IMR-90 (cell line): Measurements from ENCODE around the gene IGF2BP3. TPM values are rescaled to one million over a fixed set of nuclear protein-coding genes. Genes with fewer than 3 reads are reported as not detected.
"Not testable (repeated sequence)": the region's sequence is repeated elsewhere in the genome, so short reads cannot be mapped to it uniquely, and the experiment has no call there.

Source experiments
- ATAC-seq: fragments of 200-7000 bp; cut with Tn5 transposase; 2 replicates; pipeline ENCODE4 v1.9.1; 2020; ENCODE audit warnings: low read depth, mild to moderate bottlenecking, moderate library complexity
- BruUV-seq: library from RNA; stranded (reverse); fragments of 400-500 nt; replicated peaks from 2 replicates; lab custom pipeline; 2021; lab: Mats Ljungman, UMichigan
- CTCF ChIA-PET: fragments of 300-600 bp; formaldehyde crosslinking; extraction: SDS; loops from one replicate; lab custom pipeline; 2021; ENCODE audit warnings: antibody characterized with exemption; lab: Yijun Ruan, JAX
- POLR2A ChIA-PET: fragments of 300-600 bp; sonication (Branson Sonifier 250); formaldehyde crosslinking; loops from one replicate; lab custom pipeline; 2022; ENCODE audit warnings: antibody characterized with exemption; ENCODE audit not compliant: unreplicated experiment; lab: Charles Lee
- DNase-seq: peaks from one replicate; pipeline ENCODE4 v3.0.0; 2013
- H2AFZ ChIP-seq: replicated peaks from 2 replicates; pipeline ENCODE3; 2013; ENCODE audit warnings: low read length, mild to moderate bottlenecking; ENCODE audit not compliant: poor library complexity
- H2AK5ac ChIP-seq: 2 replicates; pipeline ENCODE4 v1.6.1; 2013; ENCODE audit warnings: low read depth, low read length, inconsistent platforms
- H2AK9ac ChIP-seq: replicated peaks from 2 replicates; pipeline ENCODE3; 2013; ENCODE audit warnings: mild to moderate bottlenecking, low read depth, low read length, moderate library complexity; ENCODE audit not compliant: poor library complexity
- H2BK120ac ChIP-seq: 2 replicates; pipeline ENCODE4 v1.6.1; 2013; ENCODE audit warnings: low read depth, low read length, inconsistent platforms
- H2BK15ac ChIP-seq: 3 replicates; pipeline ENCODE4 v1.6.1; 2013; ENCODE audit warnings: low read depth, low read length, inconsistent platforms
- H2BK20ac ChIP-seq: 2 replicates; pipeline ENCODE4 v1.6.1; 2013; ENCODE audit warnings: low read depth, mild to moderate bottlenecking, inconsistent platforms, low read length, moderate library complexity
- H2BK5ac ChIP-seq: 2 replicates; pipeline ENCODE4 v1.6.1; 2013; ENCODE audit warnings: mild to moderate bottlenecking, low read depth, low read length, inconsistent platforms; ENCODE audit not compliant: poor library complexity, severe bottlenecking
- H3K14ac ChIP-seq: replicated peaks from 2 replicates; pipeline ENCODE4 v1.6.1; 2013; ENCODE audit warnings: low read depth, low read length, inconsistent platforms
- H3K18ac ChIP-seq: 2 replicates; pipeline ENCODE4 v1.6.1; 2013; ENCODE audit warnings: low read depth, low read length, control low read depth
- H3K23ac ChIP-seq: 2 replicates; pipeline ENCODE4 v1.6.1; 2013; ENCODE audit warnings: low read depth, low read length, inconsistent platforms
- H3K27ac ChIP-seq: 2 replicates; pipeline ENCODE4 v1.5.1; 2013; ENCODE audit warnings: mild to moderate bottlenecking, control low read depth, low read length; ENCODE audit not compliant: insufficient read depth
- H3K27me3 ChIP-seq: 2 replicates; pipeline ENCODE4 v1.6.1; 2013; ENCODE audit warnings: low read length; ENCODE audit not compliant: control insufficient read depth, insufficient read depth
- H3K36me3 ChIP-seq: 2 replicates; pipeline ENCODE4 v1.6.1; 2013; ENCODE audit warnings: low read length, mixed read lengths; ENCODE audit not compliant: control insufficient read depth, insufficient read depth
- H3K4ac ChIP-seq: 2 replicates; pipeline ENCODE4 v1.6.1; 2013; ENCODE audit warnings: low read depth, low read length, inconsistent platforms
- H3K4me1 ChIP-seq: 2 replicates; pipeline ENCODE4 v1.6.1; 2013; ENCODE audit warnings: low read length, mixed read lengths; ENCODE audit not compliant: control insufficient read depth, insufficient read depth
- H3K4me2 ChIP-seq: 2 replicates; pipeline ENCODE4 v1.6.1; 2013; ENCODE audit warnings: low read depth, mild to moderate bottlenecking, control low read depth, low read length, moderate library complexity
- H3K4me3 ChIP-seq: 2 replicates; pipeline ENCODE4 v1.5.1; 2013; ENCODE audit warnings: low read depth, mild to moderate bottlenecking, control low read depth, low read length, moderate library complexity; ENCODE audit not compliant: insufficient read depth
- H3K56ac ChIP-seq: 2 replicates; pipeline ENCODE4 v1.6.1; 2013; ENCODE audit warnings: low read length, inconsistent platforms; ENCODE audit not compliant: insufficient read depth; ENCODE audit errors: extremely low read depth
- H3K79me1 ChIP-seq, 2 experiments: 2 replicates each; pipeline ENCODE4 v1.6.1; 2013; ENCODE audit warnings: low read length in 2 of 2, inconsistent platforms in 1 of 2, low read depth in 1 of 2
- H3K9ac ChIP-seq: 2 replicates; pipeline ENCODE4 v1.6.1; 2013; ENCODE audit warnings: low read depth, low read length, control low read depth
- H3K9me1 ChIP-seq: 2 replicates; pipeline ENCODE4 v1.6.1; 2013; ENCODE audit warnings: low read length, inconsistent platforms; ENCODE audit not compliant: insufficient read depth
- H3K9me3 ChIP-seq: 2 replicates; pipeline ENCODE4 v1.6.1; 2013; ENCODE audit warnings: low read length; ENCODE audit not compliant: control insufficient read depth, insufficient read depth
- H4K20me1 ChIP-seq: 2 replicates; pipeline ENCODE4 v1.6.1; 2013; ENCODE audit warnings: low read length, inconsistent platforms; ENCODE audit not compliant: insufficient read depth
- H4K5ac ChIP-seq: 2 replicates; pipeline ENCODE4 v1.6.1; 2013; ENCODE audit warnings: mild to moderate bottlenecking, low read depth, low read length, control low read depth
- H4K8ac ChIP-seq, 2 experiments: 2 replicates each; pipeline ENCODE4 v1.6.1; 2013; ENCODE audit warnings: low read depth in 2 of 2, low read length in 2 of 2, control low read depth in 1 of 2, inconsistent platforms in 1 of 2
- H4K91ac ChIP-seq: 2 replicates; pipeline ENCODE4 v1.6.1; 2013; ENCODE audit warnings: low read depth, low read length, inconsistent platforms; ENCODE audit not compliant: insufficient read depth
- WGBS, 2 experiments: methylation state at CpG; one replicate each; pipeline versions ENCODE4 v1.1.5 to v1.1.7; 2013; ENCODE audit warnings: missing lambda C conversion rate in 2 of 2; ENCODE audit not compliant: insufficient read length in 1 of 2; ENCODE audit errors: extremely low coverage in 2 of 2; 5-methylcytosine and 5-hydroxymethylcytosine counted together
- dilution Hi-C: fragments of 300-500 bp; cut with HindIII; formaldehyde crosslinking; loops from one replicate; pipeline ENCODE4 v1.14.3; 2018; ENCODE audit warnings: low sequenced_read_pairs; ENCODE audit not compliant: unreplicated experiment
- in situ Hi-C: fragments of 300-500 bp; cut with MboI; formaldehyde crosslinking; loops from 3 replicates; pipeline ENCODE4 v1.14.3; 2019; ENCODE audit warnings: low sequenced_read_pairs, inconsistent platforms, mixed read lengths
- intact Hi-C: fragments of 100-400 bp; cut with micrococcal nuclease; formaldehyde crosslinking; loops from 2 replicates; pipeline ENCODE4 v1.10.0; 2022
- polyA plus RNA-seq, 3 experiments: library from polyadenylated mRNA; depleted of rRNA; stranded (reverse); fragments of >200 nt; gene quantifications; 2 replicates each; pipeline ENCODE4 v1.2.3, GENCODE V29; 2012; ENCODE audit warnings: low replicate concordance in 1 of 3
- total RNA-seq: library from RNA; depleted of rRNA; stranded (reverse); fragments of >200 nt; gene quantifications from 2 replicates; pipeline ENCODE4 v1.2.3, GENCODE V29; 2012

The IGF2BP3 gene
- total and polyA plus RNA-seq, 2 of the 4 experiments (the other 2 are of a cell fraction) = 50.9 to 59.3 TPM

GRCh38 chr7:23312141-23312540 is 158.2 kb downstream of the IGF2BP3 start:
- Histone ChIP-seq H4K20me1 (peaks cover 14% of the 10 kb centered on the region; the same call in 1 of the 2 replicates), H3K36me3 (peaks cover 31% of the 10 kb centered on the region), H3K79me1 (peaks cover 42 to 58% of the 10 kb centered on the region in 2 experiments)
- H3K9me1 ChIP-seq, H2AFZ ChIP-seq, H2AK5ac ChIP-seq, H2BK20ac ChIP-seq, H3K4ac ChIP-seq, DNase-seq, intact Hi-C loops, H3K4me2 ChIP-seq, H3K27me3 ChIP-seq, H3K9me3 ChIP-seq, H3K27ac ChIP-seq, CTCF ChIA-PET, BruUV-seq, H2AK9ac ChIP-seq, H4K8ac ChIP-seq, H3K4me3 ChIP-seq, dilution Hi-C loops, H3K9ac ChIP-seq, H3K18ac ChIP-seq, H3K56ac ChIP-seq, H4K91ac ChIP-seq, ATAC-seq, H2BK15ac ChIP-seq, H4K5ac ChIP-seq, in situ Hi-C loops, H2BK5ac ChIP-seq, POLR2A ChIA-PET, H3K4me1 ChIP-seq, H3K14ac ChIP-seq, H2BK120ac ChIP-seq, H3K23ac ChIP-seq: not testable (repeated sequence)
- no CpG with 5 or more reads among the region's 2 CpGs for WGBS, 2 experiments
